NCI-H2196 (cell line): ENCODE results near the gene FGD2.
A peak's percentile ranks its signal among the peaks of the same experiment; 100 is the strongest.

Experiments used
- DNase-seq: peaks from one replicate; lab custom pipeline; 2025; ENCODE audit not compliant: unreplicated experiment; lab: John Stamatoyannopoulos, UW

Gene FGD2

DNA sequence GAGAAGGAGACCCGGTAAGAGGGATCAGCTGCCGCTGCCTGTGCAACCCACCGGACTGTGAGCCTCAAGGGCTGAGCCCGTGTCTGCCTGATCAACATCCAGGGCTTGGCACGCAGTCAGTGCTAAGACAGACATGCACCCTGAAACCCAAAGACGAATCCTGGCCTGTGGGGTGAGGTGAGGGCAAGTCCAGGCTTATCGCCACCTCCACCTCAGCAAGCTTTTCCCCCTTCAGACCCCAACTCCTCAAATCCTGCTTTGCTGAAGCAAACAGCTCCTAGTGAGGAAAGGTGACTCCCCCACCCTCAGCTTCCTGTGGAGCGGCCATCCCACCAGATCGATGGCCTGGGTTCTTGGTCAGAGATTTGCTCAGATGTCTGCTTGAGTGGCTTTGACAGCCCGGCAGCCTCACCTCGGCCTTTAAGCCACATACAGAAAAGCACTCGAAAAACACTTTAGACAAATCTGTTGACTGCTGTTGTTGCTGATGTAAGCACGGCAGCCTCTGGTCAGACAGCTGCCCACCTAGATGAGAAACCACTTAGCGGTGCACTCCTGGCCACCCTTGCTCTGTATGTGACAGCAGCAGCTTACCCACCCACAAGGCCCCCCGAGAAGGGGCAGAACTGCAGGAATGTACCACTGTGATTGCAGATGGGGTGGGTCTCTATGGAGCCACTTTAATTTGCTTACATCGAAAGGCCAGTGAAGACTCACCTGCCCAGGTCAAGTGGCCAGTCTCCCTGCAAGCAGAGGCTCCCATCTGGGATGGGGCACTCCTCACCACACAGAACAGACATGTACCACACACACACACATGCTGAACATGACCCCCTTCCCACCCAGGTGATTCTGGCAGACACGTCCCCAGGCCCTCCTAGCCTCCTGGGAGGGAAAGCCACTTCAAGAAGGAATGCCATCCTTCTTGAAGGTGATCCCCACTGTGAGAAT lies 34.3 kb upstream of the FGD2 start:
- DNase-seq, result no peak

- no peak for DNase-seq
Observed at GRCh38 chr6:36971921-36972673, 33.4 kb upstream of the FGD2 start.

DNA sequence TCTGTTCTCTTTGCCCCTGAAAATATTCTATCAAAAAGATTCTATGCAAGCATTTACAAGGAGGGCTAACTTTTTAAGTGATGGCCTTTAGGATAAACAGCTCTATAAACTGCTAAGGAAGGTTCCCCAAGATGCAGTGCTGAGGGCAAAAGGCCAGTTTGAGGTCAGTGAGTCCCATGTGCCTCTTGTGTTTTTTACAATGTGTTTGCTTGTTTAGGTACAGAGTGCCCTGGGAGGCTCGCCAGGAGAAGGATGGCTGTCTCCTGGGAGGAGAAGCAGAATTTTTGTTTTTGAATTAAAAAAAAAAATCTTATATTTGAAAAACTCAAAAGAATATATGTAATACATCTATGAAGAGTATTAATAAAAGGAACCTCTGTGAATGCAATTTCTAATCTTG lies 32.3 kb upstream of the FGD2 start:
- DNase-seq, result no peak

DNA sequence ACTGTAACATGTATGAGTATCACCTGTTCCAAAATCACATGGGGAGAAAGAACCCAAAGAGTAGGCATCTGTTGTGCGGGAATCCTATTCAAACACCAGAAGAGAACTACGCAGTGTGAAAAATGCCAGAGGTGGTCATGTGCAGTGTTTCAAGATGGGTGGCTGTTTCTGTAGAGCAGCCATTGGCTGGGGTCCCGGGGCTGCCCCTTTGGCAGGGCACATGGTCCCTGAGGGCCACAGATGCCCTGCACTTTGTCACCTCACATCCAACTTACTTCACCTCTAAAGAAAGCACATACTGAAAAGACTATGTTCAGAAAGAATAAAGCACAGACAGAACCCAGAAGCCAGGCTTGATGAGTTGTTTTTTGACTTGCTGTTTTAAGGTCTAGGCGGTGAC lies 31.8 kb upstream of the FGD2 start:
- no peak for DNase-seq

DNA sequence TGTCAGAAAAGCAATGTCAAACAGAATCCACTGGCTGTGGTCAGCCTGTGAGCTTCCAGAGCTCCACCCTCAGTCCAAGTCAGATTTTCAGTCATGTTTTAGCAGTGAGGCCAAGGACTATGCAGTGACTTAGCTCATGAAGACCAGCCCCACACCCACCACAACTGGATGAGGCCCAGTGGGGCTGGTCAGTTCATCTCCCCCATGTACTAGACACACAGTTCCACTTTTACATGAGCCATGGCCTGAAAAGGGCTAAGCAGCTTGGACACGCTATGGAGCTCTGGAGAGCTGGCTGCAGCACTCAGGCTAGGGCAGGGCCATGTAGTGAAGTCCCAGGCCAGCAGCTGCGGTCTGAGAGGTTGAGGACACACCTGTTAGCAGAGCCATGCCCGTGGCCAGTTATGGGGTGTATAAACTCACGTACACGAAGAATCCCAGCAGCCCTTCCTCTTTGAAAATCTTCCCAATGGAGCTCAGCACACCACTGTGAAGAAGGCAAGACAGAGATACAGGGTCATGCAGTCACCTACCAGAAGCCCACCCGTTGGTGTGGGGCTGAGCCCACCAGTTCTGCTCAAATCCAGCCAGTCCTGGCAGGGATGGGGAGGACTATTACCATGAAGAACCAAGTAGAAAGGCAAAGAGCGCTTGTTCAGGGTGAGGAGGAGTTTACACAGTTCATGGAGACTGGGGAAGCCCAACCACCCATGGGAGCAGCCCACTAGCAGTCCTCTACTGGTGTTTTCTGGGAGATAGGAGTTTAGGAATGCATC lies 30.0 kb upstream of the FGD2 start:
- DNase-seq, result no peak

- DNase-seq, result no peak
Observed at GRCh38 chr6:36976007-36976264, 29.5 kb upstream of the FGD2 start.

- DNase-seq, result no peak
Observed at GRCh38 chr6:36976509-36976908, 28.9 kb upstream of the FGD2 start.

GRCh38 chr6:36976931-36977330 lies 28.5 kb upstream of the FGD2 start:
- no peak for DNase-seq

GRCh38 chr6:36977470-36977941 lies 27.9 kb upstream of the FGD2 start:
- DNase-seq, result no peak

DNA sequence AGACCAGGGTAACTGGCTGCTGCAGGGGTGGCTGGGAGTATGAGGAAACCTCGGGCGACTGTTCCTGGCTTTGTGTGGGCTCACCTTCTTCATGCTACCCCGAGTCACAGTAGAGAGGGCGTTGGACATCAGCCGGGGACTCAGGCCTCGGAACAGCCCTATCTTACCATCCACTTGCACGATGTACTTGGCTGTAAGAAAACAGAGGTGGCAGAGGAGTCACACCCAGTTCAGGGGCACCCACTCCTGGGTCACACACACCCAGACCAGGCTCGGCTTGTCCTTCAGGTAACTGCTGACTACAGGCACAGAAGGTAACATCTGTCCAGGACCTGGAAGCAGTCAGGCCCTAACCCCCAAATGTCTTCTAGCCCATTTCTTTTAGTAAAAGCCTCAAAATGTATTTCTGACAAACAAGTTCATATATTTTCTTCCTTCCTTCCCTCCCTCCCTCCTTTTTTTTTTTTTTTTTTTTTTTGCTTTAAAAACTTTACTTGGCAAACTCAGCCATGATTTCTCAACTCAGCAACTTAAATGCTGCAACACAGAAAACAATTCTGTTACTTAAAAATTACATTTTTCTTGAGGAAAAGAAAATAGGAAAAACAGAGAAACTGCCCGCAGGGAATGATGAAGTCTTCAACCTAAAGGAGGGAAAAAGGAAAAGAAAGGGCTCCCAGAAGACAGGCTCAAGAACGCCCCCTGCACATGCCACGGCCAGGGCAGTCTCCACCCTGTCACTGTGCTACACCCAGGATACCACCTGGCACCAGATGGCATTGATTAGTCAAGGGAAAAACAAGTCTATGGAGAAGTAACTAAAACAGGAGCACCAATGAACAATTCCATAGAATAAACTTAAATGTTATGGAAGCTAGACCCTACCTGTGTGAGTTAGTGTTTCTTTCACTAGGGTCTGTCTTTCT lies 26.8 kb upstream of the FGD2 start:
- no peak for DNase-seq

- DNase-seq, result peak; percentile 62
Observed at GRCh38 chr6:36979347-36979742, 26.1 kb upstream of the FGD2 start.

DNA sequence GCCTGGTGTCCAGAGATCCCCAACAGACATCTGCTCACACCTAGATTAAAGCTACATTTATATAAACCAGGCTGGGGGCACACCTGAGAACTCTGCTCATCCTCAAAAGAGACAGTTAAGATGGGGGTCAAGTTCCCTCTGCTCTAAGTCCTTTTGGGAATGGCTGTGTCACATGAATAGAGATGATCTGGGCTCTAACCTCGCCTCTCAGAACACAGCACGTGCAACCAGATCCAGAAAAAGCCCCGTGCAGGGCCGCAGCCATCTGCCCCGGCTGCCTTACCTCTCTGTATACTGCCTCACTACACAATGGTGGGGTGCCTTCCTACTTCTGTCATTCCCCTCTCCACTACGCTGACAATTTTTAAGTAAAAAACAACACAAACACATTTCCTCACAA lies 25.3 kb upstream of the FGD2 start:
- no peak for DNase-seq

DNA sequence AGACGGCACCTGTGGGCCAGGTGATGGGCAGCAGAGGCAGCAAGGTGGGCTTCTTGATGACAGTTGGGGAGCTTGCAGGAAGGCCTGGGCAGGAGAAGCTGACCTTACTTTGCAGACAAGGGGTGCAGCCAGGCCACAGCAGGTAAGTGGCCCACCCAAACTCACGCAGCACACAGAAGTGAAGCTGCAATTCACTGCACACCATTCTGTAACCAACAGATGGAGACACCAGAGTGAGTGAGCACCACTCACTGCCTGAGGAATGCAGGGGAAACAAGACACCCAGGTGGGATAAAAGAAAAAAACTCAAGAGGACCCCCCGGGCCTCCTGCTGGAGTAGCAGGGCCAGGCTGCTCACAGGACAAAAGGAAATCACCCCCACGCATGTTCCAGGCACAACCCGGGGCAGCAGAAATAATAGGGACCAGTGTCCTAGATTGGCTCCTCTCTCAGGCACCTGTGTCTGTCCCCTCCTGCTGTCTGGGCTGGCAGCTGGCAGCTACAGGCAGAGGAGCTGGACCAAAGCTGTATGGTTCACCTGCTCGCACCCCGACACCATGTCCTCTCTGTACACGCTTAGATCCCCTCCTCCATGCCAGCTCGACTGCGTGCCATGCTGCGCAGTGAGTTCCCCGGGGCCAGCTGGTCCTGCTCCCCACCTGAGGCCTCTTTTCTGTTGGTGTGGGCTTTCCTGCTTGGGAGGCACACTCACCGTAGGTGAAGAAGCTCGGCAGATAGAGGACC lies 24.4 kb upstream of the FGD2 start:
- no peak for DNase-seq

GRCh38 chr6:36983538-36983937 lies 21.9 kb upstream of the FGD2 start:
- no peak for DNase-seq

- DNase-seq, result no peak
Observed at GRCh38 chr6:36984581-36985416, 20.7 kb upstream of the FGD2 start.

GRCh38 chr6:36985417-36985807 lies 20.0 kb upstream of the FGD2 start:
- DNase-seq, result no peak

GRCh38 chr6:36985808-36986703 lies 19.4 kb upstream of the FGD2 start, which contains the start of gene MTCH1:
Gene MTCH1 (minus strand): TSS chr6:36986196. CDS start chr6:36986173, 23 bp downstream.
- peak; percentile 92 for DNase-seq

DNA sequence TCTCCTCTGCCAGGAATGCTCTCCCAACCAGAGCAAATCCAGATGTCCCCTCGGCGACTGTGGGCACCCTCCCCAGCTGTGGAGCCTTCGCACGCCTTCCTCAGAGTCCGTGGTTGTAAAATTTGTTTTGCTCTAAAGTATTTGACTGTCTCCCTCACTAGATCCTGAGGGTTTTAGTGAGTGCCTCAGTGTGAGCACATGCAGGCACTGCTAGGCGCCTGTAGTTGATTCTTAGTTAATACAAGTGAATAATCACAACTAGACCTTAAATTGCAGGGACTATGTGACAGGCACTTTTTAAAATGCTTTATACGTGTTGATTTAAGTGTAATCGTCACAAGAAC lies 18.8 kb upstream of the FGD2 start:
- DNase-seq, result no peak
